ENCODE results near the gene TRIM2.

TRIM2 gene

GRCh38 chr4:153276971-153277370, 72.7 kb downstream of the TRIM2 start:
- ChIA-PET CTCF (interaction anchor here (0.6 to 0.8 kb wide), 2 partner anchors 69 to 134 kb away, joined by 3 read pairs; no protein-coding TSS in a partner anchor), POLR2A (ENCODE audit: low non-redundant PET) (no interaction called here)
- TF ChIP-seq CTCF (conservative IDR thresholded peaks at IDR 0.05; ENCODE audit: low read depth), result no peak
- no peak for DNase-seq (ENCODE audit: low spot score)
- no peak overlapping the region for H3K27ac ChIP-seq

DNA sequence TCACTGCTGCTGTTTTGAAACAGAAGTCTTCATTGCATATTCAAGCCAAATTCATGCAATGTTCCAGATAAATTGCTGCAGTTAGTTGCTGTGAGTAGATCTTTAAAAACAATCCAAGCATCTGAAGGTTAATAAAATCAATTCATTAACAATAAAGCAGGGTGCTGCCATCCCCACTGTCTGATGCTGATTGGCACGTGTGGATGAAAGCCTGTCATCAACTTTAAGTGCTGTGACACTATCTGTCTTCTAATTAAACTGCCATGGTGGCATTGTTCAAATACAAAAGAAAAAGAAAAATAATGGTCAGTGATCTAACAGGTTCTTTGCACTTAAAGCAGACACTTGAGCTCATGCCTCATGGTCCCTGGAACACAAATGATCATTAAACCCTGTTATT, 77.2 kb downstream of the TRIM2 start:
- no peak for TF ChIP-seq CTCF (conservative IDR thresholded peaks at IDR 0.05; ENCODE audit: low read depth)
- no peak overlapping the region for H3K27ac ChIP-seq
- CTCF ChIA-PET, result interaction anchor here (0.8 kb wide), 1 partner anchor 13 kb away, joined by 3 read pairs; no protein-coding TSS in a partner anchor
- no peak for DNase-seq (ENCODE audit: low spot score)
- POLR2A ChIA-PET (ENCODE audit: low non-redundant PET), result no interaction called here

- H3K27ac ChIP-seq, result no peak overlapping the region
- ChIA-PET POLR2A (ENCODE audit: low non-redundant PET) (no interaction called here), CTCF (no interaction called here)
- no peak for DNase-seq (ENCODE audit: low spot score)
- no peak for TF ChIP-seq CTCF (conservative IDR thresholded peaks at IDR 0.05; ENCODE audit: low read depth)
Measured at GRCh38 chr4:153282023-153282422, 77.8 kb downstream of the TRIM2 start.

GRCh38 chr4:153283260-153283659, 79.0 kb downstream of the TRIM2 start:
- DNase-seq (ENCODE audit: low spot score), result no peak
- ChIA-PET POLR2A (ENCODE audit: low non-redundant PET) (no interaction called here), CTCF (no interaction called here)
- H3K27ac ChIP-seq, result no peak overlapping the region
- TF ChIP-seq CTCF (conservative IDR thresholded peaks at IDR 0.05; ENCODE audit: low read depth), result no peak

DNA sequence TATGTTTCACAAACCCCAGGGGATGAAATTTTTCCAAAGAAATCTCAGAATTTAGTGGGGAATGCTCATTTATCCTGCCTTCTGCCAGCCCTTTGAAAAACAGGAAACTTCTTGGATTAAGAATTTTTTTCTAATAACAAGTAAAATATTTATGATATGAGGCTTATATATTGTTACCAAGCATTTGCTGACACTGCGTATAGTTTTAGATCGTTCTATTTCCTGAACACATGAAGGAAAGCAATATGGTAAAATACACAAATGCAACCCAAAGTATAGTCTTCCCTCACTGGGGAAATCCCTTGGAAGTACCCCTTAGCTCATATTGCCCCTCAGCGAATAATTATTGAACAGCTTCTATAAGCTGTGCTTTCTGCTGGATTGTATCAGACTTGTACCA, 85.9 kb downstream of the TRIM2 start:
- ChIA-PET CTCF (interaction anchor here (0.6 kb wide), 1 partner anchor 444 kb away, joined by 3 read pairs; no protein-coding TSS in a partner anchor), POLR2A (ENCODE audit: low non-redundant PET) (no interaction called here)
- no peak overlapping the region for H3K27ac ChIP-seq
- no peak for TF ChIP-seq CTCF (conservative IDR thresholded peaks at IDR 0.05; ENCODE audit: low read depth)
- no peak for DNase-seq (ENCODE audit: low spot score)

GRCh38 chr4:153291562-153291961, 87.3 kb downstream of the TRIM2 start:
- TF ChIP-seq CTCF (conservative IDR thresholded peaks at IDR 0.05; ENCODE audit: low read depth), result no peak

More at GRCh38 chr4:153291562-153291961, 87.3 kb downstream of the TRIM2 start:
- no peak for DNase-seq (ENCODE audit: low spot score)
- ChIA-PET CTCF (no interaction called here), POLR2A (ENCODE audit: low non-redundant PET) (no interaction called here)
- no peak overlapping the region for H3K27ac ChIP-seq

Data from RWPE1 (cell line).